ENCODE measurements around the gene AKAP6. TPM values are rescaled to one million over a fixed set of nuclear protein-coding genes. Genes with fewer than 3 reads are reported as not detected.

The AKAP6 gene
- total RNA-seq, result 64.9 and 130 TPM in 2 replicates
- 15.0 TPM for polyA plus RNA-seq (2012)

DNA sequence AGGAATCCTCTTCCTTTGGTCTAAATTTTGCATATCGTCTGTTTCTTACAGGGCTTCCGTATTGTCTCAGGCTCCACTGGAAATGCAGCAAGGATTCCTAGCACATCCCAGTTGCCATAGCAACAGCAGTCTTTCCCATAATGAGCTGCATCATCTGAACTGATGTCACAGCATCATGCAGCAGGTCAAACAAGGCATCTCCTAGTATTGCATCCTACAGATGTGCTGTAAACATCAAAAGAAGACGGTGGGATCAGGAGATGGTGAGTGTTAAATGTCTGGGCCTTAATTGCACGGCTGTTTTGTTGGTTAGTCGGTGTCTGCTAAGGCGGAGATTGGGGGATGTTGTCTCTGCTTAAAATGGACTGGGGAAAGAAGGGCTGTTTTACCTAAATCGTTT, at the start of gene AKAP6:
Gene AKAP6 (plus strand): TSS at position 153 of the 400 bp plus-strand sequence. CDS start 104,196 bp downstream, outside the sequence.
- DNase-seq (ENCODE audit: low read depth), result no peak

- DNase-seq (ENCODE audit: low read depth), result peak; percentile 25
These were observed 42.5 kb upstream of the AKAP6 start for GRCh38 chr14:32286602-32287001.

- DNase-seq (ENCODE audit: low read depth), result no peak
These were observed 32.7 kb upstream of the AKAP6 start for GRCh38 chr14:32296366-32296765.

DNA sequence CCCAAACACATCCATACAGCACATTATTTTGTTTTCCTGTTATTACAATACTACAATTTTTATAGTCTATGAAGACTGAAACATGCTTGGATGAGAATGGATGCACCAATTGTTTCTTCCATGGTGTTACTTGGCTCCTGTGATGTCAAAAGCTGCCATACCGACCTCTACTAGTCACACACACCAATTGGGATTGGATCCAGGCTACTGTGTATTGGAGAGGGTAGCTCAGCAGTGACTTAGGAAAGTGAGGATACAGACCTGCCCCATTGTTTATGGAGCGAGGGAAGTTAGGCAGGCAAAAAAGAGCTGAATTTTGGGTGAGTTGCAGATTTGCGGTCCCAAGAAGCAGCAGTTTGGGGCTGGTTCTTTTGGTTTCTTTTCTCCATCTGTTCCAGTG, 30.8 kb upstream of the AKAP6 start:
- peak; percentile 9 for DNase-seq (ENCODE audit: low read depth)

DNA sequence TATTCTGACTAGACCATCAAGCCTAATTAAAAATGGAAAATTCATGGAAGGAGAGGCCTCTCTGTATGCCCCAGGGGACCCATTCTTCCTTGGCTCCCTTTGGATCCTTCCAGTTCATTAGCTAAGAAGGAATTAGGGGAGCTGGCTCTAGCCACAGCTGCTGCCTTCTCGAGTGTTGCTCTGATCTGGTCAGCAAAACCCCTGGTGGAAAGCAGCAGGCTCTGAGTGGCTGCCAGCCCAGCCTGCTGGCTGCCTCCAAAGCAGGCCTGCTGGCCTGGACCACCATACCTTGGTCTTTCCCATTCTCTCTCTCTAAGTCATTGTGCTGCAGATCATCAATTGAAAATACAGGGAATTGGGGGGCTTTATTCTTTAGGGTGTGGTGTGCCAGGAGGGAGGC, 29.0 kb upstream of the AKAP6 start:
- peak; percentile 41 for DNase-seq (ENCODE audit: low read depth)

GRCh38 chr14:32303865-32304264, 25.2 kb upstream of the AKAP6 start:
- DNase-seq (ENCODE audit: low read depth), result no peak

DNA sequence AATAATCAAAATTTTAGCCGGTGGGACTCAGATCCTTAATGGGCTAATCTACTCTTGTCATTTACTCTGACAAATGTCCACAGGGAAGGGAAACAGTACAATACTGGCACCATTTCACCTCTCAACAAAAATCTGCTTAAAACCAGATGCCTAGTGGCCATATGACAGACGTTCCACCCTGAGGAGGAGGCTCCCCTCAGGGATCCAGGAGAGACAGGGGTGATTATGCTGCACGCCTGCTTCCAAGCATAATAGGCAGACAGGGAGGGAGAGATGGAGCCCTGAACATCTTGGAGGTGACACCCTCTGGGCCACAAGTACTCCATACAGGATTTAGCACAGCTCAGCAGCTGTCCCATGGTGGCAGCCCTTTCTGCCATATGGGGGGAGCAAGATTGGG, 24.8 kb upstream of the AKAP6 start:
- DNase-seq (ENCODE audit: low read depth), result no peak

DNA sequence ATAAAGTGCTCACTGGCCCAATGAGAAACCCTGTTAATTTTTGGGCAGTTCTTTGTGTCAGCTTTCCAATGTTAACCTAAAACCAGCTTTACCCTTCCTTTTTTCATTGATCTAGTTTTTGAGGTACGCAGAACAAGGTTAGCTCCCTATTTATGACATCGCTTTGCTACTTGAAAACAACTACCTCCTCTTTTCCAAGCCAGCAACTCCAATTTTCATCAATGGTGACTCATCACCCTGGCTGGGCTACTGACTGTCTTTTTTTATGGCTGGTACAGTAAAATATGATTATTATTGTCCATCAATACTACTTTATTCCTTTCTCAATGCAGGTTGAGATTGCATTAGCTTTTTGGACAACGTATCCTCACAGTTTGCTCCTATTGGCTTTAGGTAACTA, 22.5 kb upstream of the AKAP6 start:
- DNase-seq (ENCODE audit: low read depth), result no peak

DNA sequence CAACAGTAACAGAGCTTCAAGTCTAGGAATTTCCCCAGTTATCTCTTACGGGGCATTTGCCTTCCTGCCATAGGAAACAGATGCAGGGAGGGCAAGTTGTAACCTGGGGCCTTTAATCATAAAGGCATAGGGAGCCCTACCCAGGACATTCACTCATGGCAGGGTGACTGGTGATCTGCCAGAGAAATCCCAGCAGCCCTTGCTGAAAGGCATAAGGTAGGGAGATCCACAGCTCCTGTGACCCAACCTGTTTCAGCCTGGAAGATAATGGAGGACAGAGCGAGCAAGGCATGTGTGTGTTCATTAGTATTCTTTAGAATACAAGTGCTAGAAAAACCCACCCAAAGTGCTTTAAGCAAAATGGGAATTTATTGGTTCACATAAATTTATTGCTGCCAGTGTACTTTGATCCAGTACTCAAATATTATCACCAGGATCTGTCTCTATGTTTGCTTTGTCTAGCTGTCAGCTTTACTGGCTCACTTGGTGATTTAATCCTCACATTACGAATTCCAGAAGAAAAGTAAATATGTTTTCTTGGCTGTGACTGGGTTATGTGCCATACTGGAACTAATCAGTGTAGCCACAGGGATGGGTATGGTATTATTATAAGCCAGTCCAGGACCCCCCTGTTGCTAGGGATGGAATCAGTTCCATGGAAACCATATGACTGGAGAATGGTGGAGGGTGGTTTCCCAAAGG, 21.1 kb upstream of the AKAP6 start:
- DNase-seq (ENCODE audit: low read depth), result no peak

GRCh38 chr14:32310876-32311275, 18.2 kb upstream of the AKAP6 start:
- no peak for DNase-seq (ENCODE audit: low read depth)

GRCh38 chr14:32311294-32312009, 17.6 kb upstream of the AKAP6 start:
- no peak for DNase-seq (ENCODE audit: low read depth)

- peak; percentile 5 for DNase-seq (ENCODE audit: low read depth)
These were observed 17.1 kb upstream of the AKAP6 start for GRCh38 chr14:32312010-32312331.

- DNase-seq (ENCODE audit: low read depth), result no peak
These were observed 15.2 kb upstream of the AKAP6 start for GRCh38 chr14:32313844-32314376.

- DNase-seq (ENCODE audit: low read depth), result no peak
These were observed 10.9 kb upstream of the AKAP6 start for GRCh38 chr14:32318087-32318795.

GRCh38 chr14:32319368-32320049, 9.6 kb upstream of the AKAP6 start:
- no peak for DNase-seq (ENCODE audit: low read depth)

- no peak for DNase-seq (ENCODE audit: low read depth)
These were observed 4.5 kb upstream of the AKAP6 start for GRCh38 chr14:32324601-32325000.

DNA sequence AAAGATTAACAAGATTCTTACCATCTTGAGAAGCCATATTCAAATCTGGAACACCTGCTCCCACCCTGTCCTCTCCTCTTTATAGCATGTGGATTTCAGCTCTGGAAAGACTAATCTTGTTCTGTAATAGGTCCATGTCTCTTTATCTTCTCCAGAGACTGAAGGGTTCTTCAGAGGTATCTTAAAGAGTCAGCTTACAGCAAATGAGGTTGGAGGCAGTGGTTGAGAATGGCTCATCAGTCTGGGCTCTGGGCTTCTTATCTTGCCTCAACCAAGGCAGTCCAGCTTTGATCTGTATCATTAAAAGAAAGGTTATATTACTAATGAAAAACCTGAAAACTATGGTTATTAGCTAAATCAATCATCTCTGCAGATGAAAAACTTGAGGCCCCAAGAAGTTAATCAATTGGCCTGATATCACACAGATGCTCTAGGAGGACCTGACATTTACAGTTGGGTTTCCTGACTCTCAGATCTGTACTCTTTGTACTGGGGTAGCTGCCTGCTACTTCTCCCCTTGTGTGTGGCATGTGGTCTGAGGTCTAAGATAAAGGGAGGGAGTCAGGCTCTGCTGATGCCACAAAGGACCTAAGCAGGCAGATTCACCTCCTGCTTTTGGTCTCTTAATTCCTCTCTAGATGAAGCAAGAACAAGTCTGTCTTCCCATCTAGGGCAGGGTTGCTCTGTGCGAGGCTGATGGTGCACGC, 1.7 kb upstream of the AKAP6 start:
- DNase-seq (ENCODE audit: low read depth), result no peak

DNA sequence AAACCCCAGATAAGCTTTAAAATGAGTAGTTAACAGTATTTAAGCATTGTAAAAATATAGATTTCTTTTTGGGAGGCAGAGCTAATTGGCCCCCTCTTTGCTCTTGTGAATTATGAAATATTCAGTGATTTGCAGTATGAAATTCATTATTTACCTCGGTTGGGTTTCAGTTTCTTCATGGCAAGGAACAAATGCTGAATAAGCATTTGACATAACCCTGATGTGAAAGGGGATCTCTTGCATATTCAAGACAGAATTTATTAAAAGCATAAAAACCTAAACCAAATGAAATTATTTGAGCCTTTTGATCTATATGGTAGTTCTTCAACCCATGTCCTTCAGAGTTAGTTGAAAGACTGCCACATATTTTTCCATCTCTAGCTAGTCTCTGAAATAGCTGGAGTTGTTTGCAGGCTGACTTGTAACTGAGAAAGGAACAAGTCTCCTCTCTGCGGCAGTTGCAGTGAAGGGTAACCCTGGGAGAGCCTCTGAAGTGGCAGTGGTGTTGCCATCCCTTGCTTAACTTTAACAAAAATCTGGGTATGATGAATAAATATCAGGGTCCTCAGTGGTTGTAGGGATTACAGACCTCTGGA, 690 bp downstream of the AKAP6 start:
- DNase-seq (ENCODE audit: low read depth), result no peak

DNA sequence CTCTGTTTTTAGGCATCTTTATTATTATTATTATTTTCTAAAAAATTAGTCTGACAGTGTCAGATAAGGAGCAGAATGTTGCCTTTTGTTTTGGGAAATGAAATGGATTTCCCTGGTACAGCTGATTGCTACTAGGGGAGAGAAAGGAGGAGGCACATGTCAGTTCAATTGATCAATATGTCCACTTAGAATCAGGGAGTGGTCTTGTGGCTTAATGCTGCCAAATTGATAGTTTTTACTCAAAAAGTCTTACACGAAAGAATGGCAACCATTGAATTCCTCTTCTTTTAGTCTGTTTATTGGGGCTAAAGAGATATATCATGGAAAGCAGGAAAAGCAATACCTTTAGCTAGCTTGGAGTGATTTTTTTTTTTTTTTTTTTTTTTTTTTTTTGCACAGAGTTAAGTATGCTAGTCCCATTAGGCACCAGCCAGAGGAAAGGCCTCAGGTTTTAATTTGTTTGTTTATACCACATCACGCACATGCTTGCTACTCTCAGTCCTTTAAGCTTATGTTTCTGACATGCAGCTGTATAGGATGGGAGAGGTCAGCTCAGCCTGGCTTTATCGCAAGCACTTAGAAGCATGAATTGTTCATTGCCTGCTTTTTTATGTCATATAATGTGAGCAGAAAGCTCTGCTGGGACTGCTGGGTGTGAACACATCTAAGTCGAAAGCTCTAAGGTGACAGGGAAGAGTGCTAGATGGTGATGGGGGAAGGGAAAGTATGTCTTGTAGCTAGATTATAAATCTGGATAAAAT, 1.4 kb downstream of the AKAP6 start:
- no peak for DNase-seq (ENCODE audit: low read depth)

DNA sequence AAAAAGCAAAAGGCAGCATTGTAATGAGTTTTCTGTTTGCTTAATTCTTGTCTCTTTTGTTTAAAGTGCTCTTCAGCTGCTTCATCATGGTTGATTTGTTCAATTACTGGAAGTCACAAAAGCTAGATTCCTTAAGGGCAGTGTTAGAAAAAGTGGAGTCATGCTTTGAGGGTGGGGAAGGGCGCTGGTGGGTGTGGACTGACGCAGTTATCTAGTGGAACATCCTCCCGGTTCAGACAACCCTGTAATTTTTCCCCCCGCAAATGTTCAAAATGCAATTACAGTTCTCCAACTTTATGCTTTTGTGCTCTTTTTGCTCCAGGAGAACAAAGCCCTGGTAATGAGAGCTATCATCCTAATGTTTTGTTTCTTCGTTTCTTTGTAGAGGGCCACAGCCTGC, 2.1 kb downstream of the AKAP6 start:
- no peak for DNase-seq (ENCODE audit: low read depth)
